ENCODE measurements around the gene CCDC30. TPM values are rescaled to one million over a fixed set of nuclear protein-coding genes. Genes with fewer than 3 reads are reported as not detected.

The CCDC30 gene
- total RNA-seq, 1 donor from 2014 or later = 9.3 TPM

DNA sequence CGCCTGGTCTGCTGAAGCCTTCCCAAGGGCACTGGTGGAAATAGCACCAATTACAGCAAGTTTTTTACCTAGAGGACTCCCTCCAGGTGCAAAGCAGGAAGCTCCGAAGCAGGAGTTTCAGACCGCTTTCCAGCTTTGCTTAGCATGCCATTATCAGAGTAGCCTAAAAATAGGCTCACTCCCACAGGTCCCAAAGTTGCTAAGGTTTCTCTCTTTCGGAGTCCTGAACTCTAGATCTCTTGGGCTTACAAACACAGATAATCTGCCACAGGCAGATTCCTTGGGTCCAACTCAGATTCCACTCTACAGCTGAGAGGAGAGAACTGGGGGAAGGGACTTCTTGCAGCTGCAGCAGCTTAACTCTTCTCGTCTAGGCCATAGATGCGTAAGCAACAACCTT, 29.7 kb upstream of the CCDC30 start:
- TF ChIP-seq, protein P1, sequence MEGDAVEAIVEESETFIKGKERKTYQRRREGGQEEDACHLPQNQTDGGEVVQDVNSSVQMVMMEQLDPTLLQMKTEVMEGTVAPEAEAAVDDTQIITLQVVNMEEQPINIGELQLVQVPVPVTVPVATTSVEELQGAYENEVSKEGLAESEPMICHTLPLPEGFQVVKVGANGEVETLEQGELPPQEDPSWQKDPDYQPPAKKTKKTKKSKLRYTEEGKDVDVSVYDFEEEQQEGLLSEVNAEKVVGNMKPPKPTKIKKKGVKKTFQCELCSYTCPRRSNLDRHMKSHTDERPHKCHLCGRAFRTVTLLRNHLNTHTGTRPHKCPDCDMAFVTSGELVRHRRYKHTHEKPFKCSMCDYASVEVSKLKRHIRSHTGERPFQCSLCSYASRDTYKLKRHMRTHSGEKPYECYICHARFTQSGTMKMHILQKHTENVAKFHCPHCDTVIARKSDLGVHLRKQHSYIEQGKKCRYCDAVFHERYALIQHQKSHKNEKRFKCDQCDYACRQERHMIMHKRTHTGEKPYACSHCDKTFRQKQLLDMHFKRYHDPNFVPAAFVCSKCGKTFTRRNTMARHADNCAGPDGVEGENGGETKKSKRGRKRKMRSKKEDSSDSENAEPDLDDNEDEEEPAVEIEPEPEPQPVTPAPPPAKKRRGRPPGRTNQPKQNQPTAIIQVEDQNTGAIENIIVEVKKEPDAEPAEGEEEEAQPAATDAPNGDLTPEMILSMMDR (conservative IDR thresholded peaks at IDR 0.05) = no peak
- Mint-ChIP-seq H3K27me3 (no peaks in the 10 kb centered on the region), H3K27ac (no peak overlapping the region), H3K4me1 (ENCODE audit: unreplicated experiment) (peaks cover 9% of the 10 kb centered on the region), H3K4me3 (no peak overlapping the region), H3K9me3 (no peaks in the 10 kb centered on the region), H3K36me3 (no peaks in the 10 kb centered on the region)
- no peak for DNase-seq (ENCODE audit: extremely low spot score, unreplicated experiment)

DNA sequence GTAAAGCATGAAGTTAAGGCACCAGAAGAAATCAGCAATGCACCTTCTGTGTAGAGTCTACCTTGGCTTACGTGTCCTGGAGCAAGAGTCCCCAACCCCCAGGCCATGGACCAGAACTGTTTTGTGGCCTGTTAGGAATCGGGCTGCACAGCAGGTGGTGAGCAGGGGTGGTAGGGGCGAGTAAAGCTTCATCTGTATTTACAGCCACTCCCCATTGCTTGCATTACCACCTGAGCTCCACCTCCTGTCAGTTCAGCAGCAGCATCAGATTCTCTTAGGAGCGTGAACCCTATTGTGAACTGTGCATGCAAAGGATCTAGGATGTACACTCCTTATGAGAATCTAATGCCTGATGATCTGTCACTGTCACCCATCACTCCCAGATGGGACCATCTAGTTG, 28.7 kb upstream of the CCDC30 start:
- Mint-ChIP-seq H3K36me3 (no peaks in the 10 kb centered on the region), H3K27ac (no peak overlapping the region), H3K27me3 (no peaks in the 10 kb centered on the region), H3K4me3 (no peak overlapping the region), H3K9me3 (no peaks in the 10 kb centered on the region), H3K4me1 (ENCODE audit: unreplicated experiment) (peaks cover 9% of the 10 kb centered on the region)
- no peak for DNase-seq (ENCODE audit: extremely low spot score, unreplicated experiment)
- TF ChIP-seq, protein P1 (conservative IDR thresholded peaks at IDR 0.05) = no peak

DNA sequence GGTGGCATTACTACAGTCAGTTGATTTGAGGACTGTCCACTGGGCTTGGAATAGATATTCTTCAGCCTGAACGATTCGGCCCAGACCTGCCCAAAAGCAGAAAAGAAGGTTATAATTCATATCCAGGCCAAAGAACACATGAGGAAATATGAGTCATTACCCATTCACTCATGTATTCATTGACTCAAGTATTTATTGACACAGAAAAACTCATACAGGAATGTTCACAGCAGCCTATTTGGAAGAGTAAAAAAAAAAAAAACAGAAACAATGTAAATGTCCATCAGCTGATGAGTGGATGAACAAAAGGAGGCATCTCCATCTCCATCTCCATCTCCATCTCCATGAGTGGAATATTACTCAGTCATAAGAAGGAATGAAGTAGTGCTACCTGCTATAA, 23.1 kb upstream of the CCDC30 start:
- H3K9me3 Mint-ChIP-seq = peaks cover 5% of the 10 kb centered on the region
- H3K36me3 Mint-ChIP-seq = no peaks in the 10 kb centered on the region
- no peak overlapping the region for H3K27ac Mint-ChIP-seq
- TF ChIP-seq, protein P1 (conservative IDR thresholded peaks at IDR 0.05) = no peak
- DNase-seq (ENCODE audit: extremely low spot score, unreplicated experiment) = no peak
- no peaks in the 10 kb centered on the region for H3K4me1 Mint-ChIP-seq (ENCODE audit: unreplicated experiment)
- H3K27me3 Mint-ChIP-seq = no peaks in the 10 kb centered on the region
- H3K4me3 Mint-ChIP-seq = no peak overlapping the region

DNA sequence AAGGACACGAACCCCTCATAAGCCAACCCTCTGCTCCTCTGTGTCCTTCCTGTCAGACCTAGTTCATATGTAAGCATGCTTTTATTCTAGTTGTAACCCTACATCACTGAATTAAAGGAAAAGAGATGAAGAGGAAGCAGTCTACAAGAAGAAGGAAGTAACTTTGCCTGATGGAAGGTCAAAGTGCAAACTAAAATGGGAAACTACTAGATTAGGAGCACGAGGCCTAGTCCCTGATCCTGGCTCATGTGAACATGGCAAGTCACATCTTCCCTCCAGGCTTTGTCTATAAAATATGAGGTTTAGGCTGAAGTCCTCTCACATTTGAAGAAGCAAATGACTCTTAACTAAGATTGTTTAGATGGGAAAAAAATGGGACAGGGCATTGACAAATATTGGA, 20.4 kb upstream of the CCDC30 start:
- no peaks in the 10 kb centered on the region for H3K27me3 Mint-ChIP-seq
- no peak overlapping the region for H3K4me3 Mint-ChIP-seq
- H3K9me3 Mint-ChIP-seq = peaks cover 5% of the 10 kb centered on the region
- no peak overlapping the region for H3K27ac Mint-ChIP-seq
- TF ChIP-seq, protein P1 (conservative IDR thresholded peaks at IDR 0.05) = no peak
- DNase-seq (ENCODE audit: extremely low spot score, unreplicated experiment) = no peak
- no peaks in the 10 kb centered on the region for H3K4me1 Mint-ChIP-seq (ENCODE audit: unreplicated experiment)
- no peaks in the 10 kb centered on the region for H3K36me3 Mint-ChIP-seq

DNA sequence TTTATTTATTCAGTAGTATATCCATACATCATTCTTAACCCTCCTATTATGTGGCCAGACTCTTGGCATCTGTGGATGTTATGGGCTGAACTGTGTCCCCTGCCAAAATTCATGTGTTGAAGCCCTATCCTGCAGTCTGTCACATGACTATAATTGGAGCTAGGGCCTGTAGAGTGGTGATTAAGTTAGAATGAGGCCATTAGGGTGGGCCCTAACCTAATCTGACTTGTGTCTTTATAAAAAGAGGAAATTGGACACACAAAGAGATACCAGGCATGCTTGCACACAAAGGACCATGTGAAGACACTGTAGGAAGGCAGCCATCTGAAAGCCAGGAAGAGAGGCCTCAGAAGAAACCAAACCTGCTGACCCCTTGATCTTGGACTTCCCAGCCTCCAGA, 13.8 kb upstream of the CCDC30 start:
- Mint-ChIP-seq H3K36me3 (no peaks in the 10 kb centered on the region), H3K4me3 (no peak overlapping the region), H3K27me3 (peaks cover 5% of the 10 kb centered on the region), H3K4me1 (ENCODE audit: unreplicated experiment) (no peaks in the 10 kb centered on the region), H3K9me3 (no peaks in the 10 kb centered on the region), H3K27ac (no peak overlapping the region)
- no peak for DNase-seq (ENCODE audit: extremely low spot score, unreplicated experiment)
- TF ChIP-seq, protein P1 (conservative IDR thresholded peaks at IDR 0.05) = no peak

DNA sequence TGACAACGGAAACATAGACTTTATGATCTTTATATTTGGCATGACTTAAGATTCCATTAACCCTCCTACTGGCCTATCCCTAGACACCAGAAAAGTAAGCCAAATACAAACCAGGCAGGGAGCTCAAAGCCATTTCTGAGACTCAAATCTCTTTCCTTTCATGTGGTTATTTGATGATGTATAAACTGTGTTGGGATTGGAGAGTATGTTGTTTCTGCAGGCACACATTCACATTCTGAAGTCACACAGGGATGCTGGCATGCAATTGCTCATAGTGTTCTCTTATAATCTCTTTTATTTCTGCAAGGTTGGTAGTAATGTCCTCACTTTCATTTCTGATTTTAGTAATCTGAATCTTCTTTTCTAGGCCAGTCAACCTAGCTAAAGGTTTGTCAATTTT, 13.0 kb upstream of the CCDC30 start:
- Mint-ChIP-seq H3K4me3 (no peak overlapping the region), H3K27me3 (peaks cover 5% of the 10 kb centered on the region), H3K27ac (no peak overlapping the region), H3K4me1 (ENCODE audit: unreplicated experiment) (no peaks in the 10 kb centered on the region), H3K36me3 (no peaks in the 10 kb centered on the region), H3K9me3 (no peaks in the 10 kb centered on the region)
- no peak for DNase-seq (ENCODE audit: extremely low spot score, unreplicated experiment)
- TF ChIP-seq, protein P1 (conservative IDR thresholded peaks at IDR 0.05) = no peak

All from type B pancreatic cell (in vitro differentiated cells).